Endothelial cell of umbilical vein (primary cell): ENCODE measurements around the gene CNTLN. TPM values are rescaled to one million over a fixed set of nuclear protein-coding genes. Genes with fewer than 3 reads are reported as not detected.

Experiments
- BruUV-seq: library from RNA; stranded (reverse); fragments of 400-500 nt; replicated peaks from 2 replicates; lab custom pipeline; 2021; lab: Mats Ljungman, UMichigan
- CTCF ChIA-PET: fragments of 300-600, 350-600 bp; sonication (Branson Sonifier 250); formaldehyde crosslinking; loops from one replicate; lab custom pipeline; 2021; ENCODE audit warnings: antibody characterized with exemption, inconsistent platforms; lab: Charles Lee
- POLR2A ChIA-PET: fragments of 300-600, 350-600 bp; sonication (Branson Sonifier 250); formaldehyde crosslinking; loops from one replicate; lab custom pipeline; 2021; ENCODE audit warnings: antibody characterized with exemption, inconsistent platforms; lab: Charles Lee
- DNase-seq: peaks from one replicate; pipeline ENCODE4 v3.0.0-alpha.2; 2011; ENCODE audit warnings: low read depth, low spot score
- FAIRE-seq: peaks from 2 replicates; lab custom pipeline; 2011; peaks lifted over from hg19 to GRCh38; lab: Jason Lieb, UNC
- H2AFZ ChIP-seq: 2 replicates; pipeline ENCODE4 v1.6.0; 2012; ENCODE audit warnings: low read depth, low read length, control low read depth, inconsistent platforms
- H3K27ac ChIP-seq: 2 replicates; pipeline ENCODE4 v1.5.1; 2011; ENCODE audit warnings: low read depth, mild to moderate bottlenecking, control low read depth, low read length, moderate library complexity; ENCODE audit not compliant: insufficient read depth
- H3K27me3 ChIP-seq, 2 experiments: 2 replicates each; pipeline versions ENCODE4 v1.6.0 to v1.6.1; 2011; ENCODE audit warnings: low read length in 2 of 2, mixed read lengths in 1 of 2; ENCODE audit not compliant: control insufficient read depth in 2 of 2, insufficient read depth in 2 of 2
- H3K36me3 ChIP-seq, 2 experiments: 2 replicates in 1 of 2; 3 replicates in 1 of 2; pipeline ENCODE4 v1.5.1; 2011; ENCODE audit warnings: low read length in 2 of 2, mild to moderate bottlenecking in 1 of 2, moderate library complexity in 1 of 2; ENCODE audit not compliant: control insufficient read depth in 2 of 2, insufficient read depth in 2 of 2; ENCODE audit errors: extremely low read depth in 1 of 2
- H3K4me1 ChIP-seq: 3 replicates; pipeline ENCODE4 v1.5.1; 2011; ENCODE audit warnings: mild to moderate bottlenecking, low read length; ENCODE audit not compliant: control insufficient read depth, insufficient read depth; ENCODE audit errors: extremely low read depth
- H3K4me2 ChIP-seq: 2 replicates; pipeline ENCODE4 v1.6.1; 2011; ENCODE audit warnings: low read length, control low read depth, mixed read lengths; ENCODE audit not compliant: insufficient read depth
- H3K4me3 ChIP-seq, 3 experiments: fragments of 200-600 bp in 1 of 3; sonication (generic), shearing (Covaris generic) in 1 of 3; replicated peaks in 1 of 3; 2 replicates each; pipeline ENCODE4 v1.5.1; 2011 to 2016; ENCODE audit warnings: control low read depth in 3 of 3, low read length in 3 of 3, mild to moderate bottlenecking in 2 of 3, inconsistent platforms in 1 of 3, low read depth in 1 of 3, moderate library complexity in 1 of 3; ENCODE audit not compliant: insufficient read depth in 1 of 3
- H3K79me2 ChIP-seq: 2 replicates; pipeline ENCODE4 v1.6.0; 2012; ENCODE audit warnings: low read length, inconsistent platforms; ENCODE audit not compliant: control insufficient read depth, insufficient read depth
- H3K9ac ChIP-seq: replicated peaks from 2 replicates; pipeline ENCODE3; 2011; ENCODE audit warnings: low read length, control low read depth; ENCODE audit not compliant: insufficient read depth; ENCODE audit errors: extremely low read depth
- H3K9me1 ChIP-seq: replicated peaks from 3 replicates; pipeline ENCODE4 v1.6.0; 2011; ENCODE audit warnings: mild to moderate bottlenecking, low read length; ENCODE audit not compliant: control insufficient read depth, insufficient read depth; ENCODE audit errors: extremely low read depth
- H3K9me3 ChIP-seq: replicated peaks from 2 replicates; pipeline ENCODE4 v1.5.1; 2012; ENCODE audit warnings: low read length, inconsistent platforms; ENCODE audit not compliant: control insufficient read depth, insufficient read depth
- H4K20me1 ChIP-seq: replicated peaks from 2 replicates; pipeline ENCODE3; 2011; ENCODE audit warnings: mild to moderate bottlenecking, low read length; ENCODE audit not compliant: control insufficient read depth, insufficient read depth; ENCODE audit errors: extremely low read depth
- CTCF ChIP-seq, 2 donors: IDR thresholded peaks; 1 replicate in 1 of 2; 2 replicates in 1 of 2; pipeline ENCODE4 v1.5.1; 2011; ENCODE audit warnings: low read length in 2 of 2, mild to moderate bottlenecking in 2 of 2, moderate library complexity in 2 of 2, control low read depth in 1 of 2, inconsistent platforms in 1 of 2, low read depth in 1 of 2; ENCODE audit not compliant: insufficient read depth in 1 of 2; ENCODE audit errors: extremely low read depth in 1 of 2
- EZH2 ChIP-seq: IDR thresholded peaks from 2 replicates; pipeline ENCODE4 v1.6.1; 2012; ENCODE audit warnings: borderline replicate concordance, low read depth, mild to moderate bottlenecking, moderate library complexity, low read length, inconsistent platforms; ENCODE audit not compliant: severe bottlenecking
- FOS ChIP-seq: IDR thresholded peaks from 2 replicates; pipeline ENCODE4 v1.6.1; 2011; ENCODE audit warnings: mild to moderate bottlenecking, low read length, moderate library complexity, borderline replicate concordance; ENCODE audit not compliant: insufficient read depth
- GATA2 ChIP-seq: IDR thresholded peaks from 2 replicates; pipeline ENCODE4 v1.7.0; 2011; ENCODE audit warnings: low read depth, mild to moderate bottlenecking, moderate library complexity, mixed read lengths, low read length; ENCODE audit not compliant: insufficient read length, insufficient read depth
- JUN ChIP-seq: IDR thresholded peaks from 2 replicates; pipeline ENCODE4 v1.6.1; 2011; ENCODE audit warnings: borderline replicate concordance, low read depth; ENCODE audit not compliant: insufficient read length, insufficient read depth
- MAX ChIP-seq: IDR thresholded peaks from 2 replicates; pipeline ENCODE4 v1.6.1; 2011; ENCODE audit not compliant: insufficient read depth, insufficient read length
- MYC ChIP-seq: IDR thresholded peaks from one replicate; pipeline ENCODE4 v1.6.1; 2011; ENCODE audit warnings: mild to moderate bottlenecking, low read depth, low read length
- POLR2A ChIP-seq: IDR thresholded peaks from 2 replicates; pipeline ENCODE4 v1.6.1; 2012; ENCODE audit warnings: low read depth, mild to moderate bottlenecking, control low read depth, low read length
- POLR2AphosphoS5 ChIP-seq: IDR thresholded peaks from 2 replicates; pipeline ENCODE4 v1.6.1; 2012; ENCODE audit warnings: low read depth, mild to moderate bottlenecking, control low read depth, low read length, moderate library complexity; ENCODE audit not compliant: insufficient read depth
- dilution Hi-C: fragments of 300-500 bp; cut with MboI; formaldehyde crosslinking; loops from one replicate; pipeline ENCODE4 v1.15.0; 2019; ENCODE audit warnings: low sequenced_read_pairs; ENCODE audit not compliant: extremely low pct_ligation_motif_present
- intact Hi-C: fragments of 100-400 bp; cut with micrococcal nuclease; formaldehyde crosslinking; loops from one replicate; pipeline ENCODE4 v1.10.0; 2022
- polyA plus RNA-seq, 4 experiments: library from polyadenylated mRNA; depleted of rRNA in 3 of 4; stranded (reverse) in 3 of 4; unstranded in 1 of 4; fragments of >200 nt; gene quantifications; 2 replicates each; pipeline versions ENCODE4 v1.2.1 to v1.2.3, GENCODE V29; 2011 to 2012; ENCODE audit warnings: missing spikeins in 1 of 4
- total RNA-seq: library from RNA; stranded (reverse); gene quantifications from 2 replicates; pipeline ENCODE4 v1.2.3, GENCODE V29; 2021

Gene CNTLN
- total and polyA plus RNA-seq, 2 donors (not counting 3 experiments of a cell fraction or from before 2014, with no cell fraction given), result 3.5 to 15.8 TPM

GRCh38 chr9:17294822-17295624, 160.2 kb downstream of the CNTLN start:
- Histone ChIP-seq H3K27ac (no peak overlapping the region), H3K9me3 (no peaks in the 10 kb centered on the region), H3K4me3 (no peak overlapping the region), H4K20me1 (no peaks in the 10 kb centered on the region), H2AFZ (no peak overlapping the region), H3K36me3 (no peaks in the 10 kb centered on the region), H3K9ac (no peak overlapping the region), H3K4me2 (no peak overlapping the region), H3K79me2 (no peaks in the 10 kb centered on the region), H3K27me3 (no peaks in the 10 kb centered on the region), H3K4me1 (no peaks in the 10 kb centered on the region), H3K9me1 (no peaks in the 10 kb centered on the region)
- POLR2A ChIA-PET, result no interaction called here
- intact Hi-C loops (no loop called here), dilution Hi-C loops (no loop called here)
- FAIRE-seq, result no peak
- BruUV-seq, result no TSS peak
- DNase-seq, result no peak
- TF ChIP-seq MAX, result no peak
- CTCF ChIA-PET, result interaction anchor here (0.7 to 0.9 kb wide), 2 partner anchors 11 to 27 kb away, joined by 3 read pairs; no protein-coding TSS in a partner anchor

GRCh38 chr9:17315341-17315740, 180.5 kb downstream of the CNTLN start:
- no TSS peak for BruUV-seq

More at GRCh38 chr9:17315341-17315740, 180.5 kb downstream of the CNTLN start:
- dilution Hi-C loops (no loop called here), intact Hi-C loops (no loop called here)
- H3K4me2 ChIP-seq, result no peak overlapping the region
- POLR2A ChIA-PET, result no interaction called here
- no peaks in the 10 kb centered on the region for H3K36me3 ChIP-seq
- DNase-seq (no peak), FAIRE-seq (no peak)
- no peaks in the 10 kb centered on the region for H3K9me3 ChIP-seq
- no peaks in the 10 kb centered on the region for H3K4me1 ChIP-seq
- no peak overlapping the region for H2AFZ ChIP-seq
- H3K27me3 ChIP-seq, result no peaks in the 10 kb centered on the region
- TF ChIP-seq CTCF (IDR thresholded peaks at IDR 0.05; ENCODE audit: extremely low read depth in 1 of 2, insufficient read depth in 1 of 2, low read depth in 1 of 2, low read length in 2 of 2) (no peak), MAX (no peak), GATA2 (no peak), FOS (no peak), JUN (no peak), POLR2AphosphoS5 (no peak), MYC (no peak), POLR2A (no peak), EZH2 (no peak)
- no peaks in the 10 kb centered on the region for H3K79me2 ChIP-seq
- H3K4me3 ChIP-seq, result no peak overlapping the region
- H3K9me1 ChIP-seq, result no peaks in the 10 kb centered on the region
- no peaks in the 10 kb centered on the region for H4K20me1 ChIP-seq
- CTCF ChIA-PET, result no interaction called here
- H3K27ac ChIP-seq, result no peak overlapping the region
- no peak overlapping the region for H3K9ac ChIP-seq
